ENCODE results near the gene DMP1.

DNA sequence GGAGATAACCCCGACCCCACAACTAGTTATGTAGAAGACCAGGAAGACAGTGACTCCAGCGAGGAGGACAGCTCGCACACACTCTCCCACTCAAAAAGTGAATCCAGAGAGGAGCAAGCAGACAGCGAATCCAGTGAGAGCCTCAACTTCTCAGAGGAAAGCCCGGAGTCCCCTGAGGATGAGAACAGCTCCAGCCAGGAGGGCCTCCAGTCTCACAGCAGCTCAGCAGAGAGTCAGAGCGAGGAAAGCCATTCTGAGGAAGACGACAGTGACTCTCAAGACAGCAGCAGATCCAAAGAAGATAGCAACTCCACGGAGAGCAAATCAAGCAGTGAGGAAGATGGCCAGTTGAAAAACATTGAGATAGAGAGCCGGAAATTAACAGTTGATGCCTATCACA is 12.8 kb downstream of the DMP1 start:
- TF ChIP-seq, protein P1, sequence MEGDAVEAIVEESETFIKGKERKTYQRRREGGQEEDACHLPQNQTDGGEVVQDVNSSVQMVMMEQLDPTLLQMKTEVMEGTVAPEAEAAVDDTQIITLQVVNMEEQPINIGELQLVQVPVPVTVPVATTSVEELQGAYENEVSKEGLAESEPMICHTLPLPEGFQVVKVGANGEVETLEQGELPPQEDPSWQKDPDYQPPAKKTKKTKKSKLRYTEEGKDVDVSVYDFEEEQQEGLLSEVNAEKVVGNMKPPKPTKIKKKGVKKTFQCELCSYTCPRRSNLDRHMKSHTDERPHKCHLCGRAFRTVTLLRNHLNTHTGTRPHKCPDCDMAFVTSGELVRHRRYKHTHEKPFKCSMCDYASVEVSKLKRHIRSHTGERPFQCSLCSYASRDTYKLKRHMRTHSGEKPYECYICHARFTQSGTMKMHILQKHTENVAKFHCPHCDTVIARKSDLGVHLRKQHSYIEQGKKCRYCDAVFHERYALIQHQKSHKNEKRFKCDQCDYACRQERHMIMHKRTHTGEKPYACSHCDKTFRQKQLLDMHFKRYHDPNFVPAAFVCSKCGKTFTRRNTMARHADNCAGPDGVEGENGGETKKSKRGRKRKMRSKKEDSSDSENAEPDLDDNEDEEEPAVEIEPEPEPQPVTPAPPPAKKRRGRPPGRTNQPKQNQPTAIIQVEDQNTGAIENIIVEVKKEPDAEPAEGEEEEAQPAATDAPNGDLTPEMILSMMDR (IDR thresholded peaks at IDR 0.05; ENCODE audit: poor library complexity), result no peak
- TF ChIP-seq EZH2 (IDR thresholded peaks at IDR 0.05; ENCODE audit: borderline replicate concordance), result no peak

All from hepatocyte (in vitro differentiated cells).